GM10266 (cell line): ENCODE results near the gene ZNF304.
A peak's percentile ranks its signal among the peaks of the same experiment; 100 is the strongest.

Source experiments
- DNase-seq: peaks from one replicate; pipeline ENCODE4 v3.0.0; 2012; ENCODE audit errors: extremely low spot score
- CTCF ChIP-seq: IDR thresholded peaks from 2 replicates; pipeline ENCODE4 v1.5.1; 2012; ENCODE audit warnings: mild to moderate bottlenecking, low read depth; ENCODE audit not compliant: control insufficient read depth, insufficient read depth; ENCODE audit errors: missing control alignments

Gene ZNF304

GRCh38 chr19:57350877-57351805 lies at the start of gene ZNF304:
Gene ZNF304 (plus strand): TSS chr19:57351271. CDS start chr19:57351665, 394 bp downstream.
- peak; percentile 89 for DNase-seq
- TF ChIP-seq CTCF: no peak

- no peak for TF ChIP-seq CTCF
- DNase-seq: no peak
Measured at GRCh38 chr19:57302020-57302465, 49.0 kb upstream of the ZNF304 start.

- TF ChIP-seq CTCF: no peak
- DNase-seq: no peak
Measured at GRCh38 chr19:57302727-57303401, 48.2 kb upstream of the ZNF304 start.

- TF ChIP-seq CTCF: no peak
- no peak for DNase-seq
Measured at GRCh38 chr19:57305056-57305455, 46.0 kb upstream of the ZNF304 start.

- no peak for DNase-seq
- no peak for TF ChIP-seq CTCF
Measured at GRCh38 chr19:57308514-57308913, 42.6 kb upstream of the ZNF304 start.

GRCh38 chr19:57310792-57311191 lies 40.3 kb upstream of the ZNF304 start:
- no peak for TF ChIP-seq CTCF
- DNase-seq: no peak

GRCh38 chr19:57314146-57314545 lies 36.9 kb upstream of the ZNF304 start:
- DNase-seq: no peak
- no peak for TF ChIP-seq CTCF
